Anterior cingulate cortex (tissue), 58 donors: ENCODE data around the gene CDC20B.
"Not testable (repeated sequence)": the region's sequence is repeated elsewhere in the genome, so short reads cannot be mapped to it uniquely, and the experiment has no call there.

Experiments
- DNase-seq, 58 donors: peaks; one replicate each; lab custom pipeline; 2025; lab: John Stamatoyannopoulos, UW

Gene CDC20B

DNA sequence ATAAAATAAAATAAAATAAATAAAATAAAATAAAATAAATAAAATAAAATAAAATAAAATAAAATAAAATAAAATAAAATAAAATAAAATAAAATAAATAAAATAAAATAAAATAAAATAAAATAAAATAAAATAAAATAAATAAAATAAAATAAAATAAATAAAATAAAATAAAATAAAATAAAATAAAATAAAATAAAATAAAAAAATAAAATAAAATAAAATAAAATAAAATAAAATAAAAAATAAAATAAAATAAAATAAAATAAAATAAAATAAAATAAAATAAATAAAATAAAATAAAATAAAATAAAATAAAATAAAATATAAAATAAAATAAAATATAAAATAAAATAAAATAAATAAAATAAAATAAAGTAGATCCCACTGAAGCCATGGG is 67.0 kb downstream of the CDC20B start:
- DNase-seq, result not testable (repeated sequence)

DNA sequence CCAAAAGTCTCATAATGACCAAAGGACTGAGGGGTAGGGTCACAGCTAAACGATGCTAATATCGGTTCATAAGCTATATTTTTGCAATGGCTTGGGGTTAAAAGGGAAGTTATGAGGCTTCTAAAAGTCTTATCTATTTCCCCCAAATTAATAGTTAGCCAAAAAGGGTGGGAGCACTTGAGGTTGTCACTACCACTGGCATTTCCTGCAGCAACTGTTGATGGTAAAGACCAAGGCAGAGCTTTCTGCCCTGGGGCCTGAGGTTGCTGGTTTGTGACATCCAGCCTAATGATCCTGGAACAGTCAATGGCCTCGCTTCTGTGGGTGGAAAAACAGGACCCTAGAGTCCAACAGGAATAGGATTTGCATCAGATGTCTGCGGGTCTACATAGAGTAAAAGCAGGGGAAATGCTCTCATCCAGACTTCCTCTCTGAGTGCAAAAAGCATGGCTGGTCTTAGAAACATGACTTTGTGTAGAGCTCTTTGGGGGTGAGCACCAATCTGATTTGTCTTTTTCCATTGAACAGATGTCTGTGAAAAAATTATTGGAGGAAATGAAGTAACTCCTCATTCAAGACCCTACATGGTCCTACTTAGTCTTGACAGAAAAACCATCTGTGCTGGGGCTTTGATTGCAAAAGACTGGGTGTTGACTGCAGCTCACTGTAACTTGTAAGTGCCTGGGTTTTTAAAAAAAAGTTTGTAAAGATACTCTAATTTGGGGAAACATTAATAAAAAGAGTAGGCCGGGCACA is 67.9 kb downstream of the CDC20B start:
- DNase-seq, result no peak

DNA sequence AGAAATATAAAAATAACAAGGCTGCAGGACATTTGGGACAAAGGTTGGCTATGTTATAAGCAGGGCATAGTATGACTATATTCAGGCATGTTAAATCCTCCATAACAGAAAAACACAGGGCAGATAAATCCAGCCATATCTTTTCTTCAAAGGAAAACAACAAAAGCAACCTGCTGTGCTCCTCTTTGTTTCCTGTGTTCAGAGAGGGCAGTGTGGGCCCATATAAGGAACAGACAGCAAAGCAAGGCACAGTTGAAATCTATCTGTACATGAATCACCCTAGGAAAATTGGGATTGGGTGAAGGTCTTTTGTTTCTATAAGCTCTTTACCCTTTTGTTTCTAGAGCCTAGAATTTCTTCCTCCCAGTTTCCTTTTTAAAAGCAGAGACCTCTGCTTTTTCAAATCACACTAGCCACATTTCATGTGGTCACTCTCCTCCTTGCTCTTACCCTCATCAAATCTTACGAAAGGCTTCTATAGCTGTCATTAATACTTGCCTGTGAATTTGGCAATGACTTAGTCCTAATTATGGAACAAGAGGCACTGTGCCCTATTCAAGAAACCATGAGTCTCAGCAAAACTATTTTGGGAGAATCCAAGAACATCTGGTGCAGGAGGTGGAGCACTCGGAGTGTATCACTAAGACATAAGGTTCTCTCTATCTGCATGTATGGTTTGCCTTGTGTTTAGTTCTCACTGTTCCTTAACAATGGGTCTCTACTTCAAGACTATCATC is 68.8 kb downstream of the CDC20B start:
- no peak for DNase-seq

DNA sequence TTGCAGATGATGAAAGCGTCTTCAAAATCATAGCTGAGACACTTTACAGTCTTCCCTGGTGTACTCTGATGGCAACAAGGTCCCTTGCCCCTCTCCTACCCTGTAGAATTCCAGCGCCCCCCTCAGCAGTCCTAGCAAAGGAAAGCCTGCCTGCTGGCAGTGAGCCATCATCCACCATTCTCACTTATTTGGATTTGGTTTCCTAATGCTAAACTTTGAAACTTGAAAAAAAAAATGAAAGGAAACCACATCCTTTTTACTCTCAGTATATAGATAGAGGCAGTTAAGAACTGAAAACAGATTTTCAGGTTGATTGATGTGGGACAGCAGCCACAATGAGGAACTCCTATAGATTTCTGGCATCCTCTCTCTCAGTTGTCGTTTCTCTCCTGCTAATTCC is 70.6 kb downstream of the CDC20B start, which contains the start of gene GZMA:
GZMA (plus strand) TSS at position 299 of the 400 bp plus-strand sequence; CDS start at position 336, 37 bp downstream.
- no peak for DNase-seq

DNA sequence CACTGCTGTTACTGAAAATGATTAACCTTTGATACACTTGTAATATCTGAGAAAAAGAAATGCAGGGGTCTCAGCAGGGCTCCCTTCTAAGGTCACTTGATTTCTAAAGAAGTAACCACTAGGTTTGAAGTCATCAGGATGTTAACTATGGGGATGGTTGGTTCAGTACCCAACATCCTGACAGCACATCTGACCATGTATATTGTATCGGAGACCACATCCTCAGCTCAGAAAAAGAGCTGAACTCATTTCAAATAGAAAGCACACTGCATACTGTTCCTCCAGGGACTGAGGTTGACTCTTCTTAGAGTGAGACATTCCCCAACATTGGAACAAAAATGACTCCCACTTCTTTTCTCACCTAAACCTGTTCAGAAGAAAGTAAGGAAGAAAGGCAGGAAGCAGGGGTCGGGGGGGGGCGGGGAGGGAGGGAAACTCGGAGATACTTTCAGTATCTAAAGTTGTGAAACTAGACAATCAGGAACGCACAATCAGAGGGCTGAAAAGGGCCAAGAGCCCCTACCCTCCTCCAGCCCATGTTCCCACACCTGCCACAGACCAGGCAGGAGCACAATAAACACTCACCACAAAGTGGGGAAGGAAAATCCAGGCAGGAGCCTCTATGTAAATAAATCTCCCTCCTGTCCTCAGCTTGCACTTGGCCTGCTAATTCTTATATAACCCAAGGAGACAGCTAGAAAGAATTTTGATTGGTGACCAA is 71.3 kb downstream of the CDC20B start:
- no peak for DNase-seq

DNA sequence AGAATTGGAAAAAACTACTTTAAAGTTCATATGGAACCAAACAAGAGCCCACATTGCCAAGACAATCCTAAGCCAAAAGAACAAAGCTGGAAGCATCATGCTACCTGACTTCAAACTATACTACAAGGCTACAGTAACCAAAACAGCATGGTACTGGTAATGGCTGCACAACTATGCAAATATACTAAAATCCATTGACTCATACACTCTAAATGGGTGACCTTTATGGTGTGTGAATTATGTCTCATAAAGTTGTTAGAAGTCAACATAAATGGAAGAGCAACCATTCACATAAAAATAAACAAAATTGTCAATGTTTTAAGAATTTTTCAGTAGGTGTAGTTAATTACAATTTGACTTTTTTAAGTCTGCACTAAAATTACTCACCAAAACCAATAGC is 71.8 kb downstream of the CDC20B start:
- not testable (repeated sequence) for DNase-seq

DNA sequence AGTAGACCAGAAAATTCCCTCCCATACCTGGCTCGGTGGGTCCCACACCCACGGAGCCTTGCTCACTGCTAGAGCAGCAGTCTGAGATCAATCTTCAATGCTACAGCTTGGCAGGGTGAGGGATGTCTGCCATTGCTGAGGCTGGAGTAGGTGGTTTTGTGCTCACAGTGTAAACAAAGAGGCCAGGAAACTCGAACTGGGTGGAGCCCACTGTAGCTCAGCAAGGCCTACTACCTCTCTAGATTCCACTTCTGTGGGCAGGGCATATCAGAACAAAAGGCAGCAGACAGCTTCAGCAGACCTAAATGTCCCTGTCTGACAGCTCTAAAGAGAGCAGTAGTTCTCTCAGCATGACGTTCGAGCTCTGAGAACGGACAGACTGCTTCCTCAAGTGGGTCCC is 76.1 kb downstream of the CDC20B start:
- DNase-seq, result no peak

DNA sequence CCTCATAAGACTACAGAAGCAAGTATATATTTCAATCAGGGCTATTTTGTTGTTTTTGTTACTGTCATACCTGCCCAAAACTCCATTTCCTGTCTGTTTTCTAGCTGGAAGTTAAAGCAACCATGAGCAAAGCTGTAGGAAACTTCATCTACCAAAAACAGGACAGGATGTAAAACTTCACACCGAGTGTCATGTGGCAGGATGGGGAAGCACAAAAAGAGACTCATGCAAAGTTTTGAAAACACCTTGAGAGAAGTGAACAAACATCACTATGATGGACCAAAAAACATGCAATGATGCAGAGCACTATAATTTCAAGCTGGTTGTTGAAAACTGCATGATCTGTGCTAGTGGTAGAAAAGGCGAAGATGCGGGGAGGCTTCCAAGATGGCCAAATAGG is 76.8 kb downstream of the CDC20B start:
- DNase-seq, result no peak

DNA sequence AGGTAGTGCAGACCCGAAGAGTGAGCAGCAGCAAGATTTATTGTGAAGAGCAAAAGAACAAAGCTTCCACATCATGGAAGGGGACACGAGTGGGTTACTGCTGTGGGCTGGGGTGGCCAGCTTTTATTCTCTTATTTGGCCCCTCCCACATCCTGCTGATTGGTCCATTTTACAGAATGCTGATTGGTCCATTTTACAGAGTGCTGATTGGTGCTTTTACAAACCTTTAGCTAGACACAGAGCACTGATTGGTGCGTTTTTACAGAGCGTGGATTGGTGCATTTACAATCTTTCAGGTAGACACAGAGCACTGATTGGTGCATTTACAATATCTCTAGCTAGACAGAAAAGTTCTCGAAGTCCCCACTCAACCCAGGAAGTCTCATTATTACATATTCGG is 82.0 kb downstream of the CDC20B start:
- DNase-seq, result not testable (repeated sequence)

DNA sequence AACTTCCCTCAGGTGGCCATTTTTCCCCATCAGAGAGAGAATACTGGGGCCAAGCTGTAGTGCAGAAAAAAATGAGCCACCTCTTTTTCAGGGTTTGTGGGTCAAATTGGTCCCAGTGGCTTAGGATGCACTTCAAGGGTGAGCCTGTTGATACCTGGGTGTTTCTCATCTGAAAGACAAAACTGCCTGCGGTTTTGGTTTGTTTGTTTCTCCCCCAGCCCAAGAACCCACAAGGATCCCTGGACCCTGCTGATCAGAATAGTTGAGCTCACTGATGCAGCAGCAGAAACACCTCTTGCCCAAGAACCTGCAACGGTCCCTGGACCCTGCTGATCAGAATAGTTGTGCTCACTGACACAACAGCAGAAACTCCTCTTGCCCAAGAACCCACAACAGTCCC is 83.7 kb downstream of the CDC20B start:
- not testable (repeated sequence) for DNase-seq

DNA sequence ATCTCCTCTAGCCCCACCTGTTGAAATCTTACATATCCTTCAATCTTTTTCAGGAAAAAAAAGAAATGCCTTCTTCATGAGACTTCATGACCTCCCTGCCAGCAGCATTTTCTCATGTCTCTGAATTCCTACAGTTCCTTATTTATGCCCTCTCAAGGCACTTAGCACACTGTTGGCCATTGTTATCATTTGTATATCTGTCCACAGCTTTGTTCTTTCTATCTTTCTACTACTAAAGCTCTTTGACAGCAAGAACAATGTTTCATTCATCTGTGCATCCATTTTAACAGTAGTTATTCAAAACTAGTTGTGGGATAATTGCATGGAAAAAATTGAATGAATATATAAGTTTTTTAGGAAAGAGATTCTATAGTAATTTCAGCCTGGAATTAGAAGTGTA is 91.4 kb downstream of the CDC20B start:
- no peak for DNase-seq

DNA sequence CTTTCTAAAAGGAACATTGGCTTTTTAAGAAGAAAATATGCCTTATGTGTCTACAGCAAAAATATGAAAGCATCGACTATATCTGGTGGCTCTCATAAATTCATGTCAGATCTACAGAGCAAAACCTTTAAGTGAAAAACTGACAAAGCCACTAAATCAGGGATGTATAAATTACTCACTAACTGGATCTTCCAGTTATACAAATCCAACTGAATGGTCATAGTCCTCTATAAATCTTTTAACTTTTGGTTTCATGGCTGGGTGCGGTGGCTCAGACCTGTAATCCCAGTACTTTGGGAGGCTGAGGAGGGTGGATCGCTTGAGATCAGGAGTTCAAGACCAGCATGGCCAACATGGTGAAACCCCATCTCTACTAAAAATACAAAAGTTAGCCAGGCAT is 99.8 kb downstream of the CDC20B start:
- DNase-seq, result no peak

DNA sequence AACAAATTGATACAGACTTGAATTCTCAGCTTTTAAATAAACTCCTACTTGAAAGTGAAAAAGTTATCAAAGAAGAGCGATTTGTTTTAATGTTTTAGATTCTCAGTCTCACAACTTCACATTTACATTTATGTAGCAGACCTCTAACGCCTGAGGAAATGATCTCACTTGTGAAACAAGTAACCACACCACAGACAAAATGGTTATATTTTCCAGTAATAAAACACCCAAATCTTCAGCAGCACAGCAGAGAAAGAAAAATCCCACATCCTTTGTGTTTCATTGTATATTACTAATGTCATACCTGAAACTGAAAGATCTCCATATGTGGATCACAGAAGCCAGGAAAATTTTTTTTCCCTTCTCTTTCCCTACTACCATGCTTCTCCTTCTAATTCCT is 100.3 kb downstream of the CDC20B start:
- DNase-seq, result no peak

DNA sequence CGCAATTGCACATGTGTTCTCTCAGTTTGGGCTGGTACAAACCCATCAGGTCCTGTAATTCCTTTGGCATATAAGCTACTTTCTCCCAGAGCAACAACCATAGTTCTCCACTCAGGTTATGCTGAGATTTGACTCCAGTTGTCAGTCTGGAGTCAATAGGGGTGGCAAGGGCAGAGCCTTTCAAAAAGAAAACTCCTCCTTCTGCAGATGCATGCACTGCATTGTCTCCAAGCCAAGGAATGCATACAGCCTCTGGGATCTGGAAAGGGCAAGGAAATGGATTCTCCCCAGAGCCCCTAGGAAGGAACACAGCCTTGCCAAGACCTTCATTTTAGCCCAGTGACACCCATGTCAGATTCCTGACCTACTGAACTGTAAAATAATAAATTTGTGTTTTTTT is 101.6 kb downstream of the CDC20B start:
- DNase-seq, result no peak

DNA sequence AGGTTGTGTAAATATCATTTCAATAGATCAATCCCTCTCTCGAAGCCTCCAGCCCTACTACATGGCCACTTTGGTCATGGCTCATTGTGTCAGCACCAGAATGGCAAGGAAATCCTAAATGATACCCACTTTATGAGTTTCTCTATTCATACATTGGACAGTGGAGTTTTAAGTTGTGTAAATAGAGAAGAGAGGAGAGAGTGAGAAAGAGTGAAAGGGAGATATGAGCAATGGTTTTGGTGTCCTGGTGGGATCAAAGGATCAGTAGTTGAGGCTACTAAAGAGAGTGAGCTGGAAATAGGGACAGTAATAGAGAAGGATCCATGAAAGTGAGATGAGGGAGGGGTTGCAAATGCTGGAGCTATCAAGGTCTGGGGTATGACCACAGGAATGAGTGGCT is 102.0 kb downstream of the CDC20B start:
- DNase-seq, result no peak

DNA sequence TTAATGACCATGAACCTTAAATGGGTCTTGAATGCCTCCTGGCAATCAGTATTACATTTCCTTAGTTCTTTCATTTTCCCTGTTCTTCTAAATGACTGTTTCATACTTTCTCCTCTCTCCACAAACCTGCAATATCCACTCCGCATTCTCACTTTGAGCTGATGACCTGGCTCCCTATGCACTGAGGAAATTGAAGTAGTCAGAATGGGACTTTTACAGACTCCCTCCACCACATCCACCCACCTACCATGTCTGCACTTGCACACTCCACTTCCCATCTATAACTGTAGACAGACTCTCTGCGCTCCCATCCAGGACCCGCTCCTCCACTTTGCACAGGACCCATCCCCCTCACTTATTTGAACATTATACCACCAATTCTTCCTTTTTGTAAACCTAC is 106.7 kb downstream of the CDC20B start:
- no peak for DNase-seq

DNA sequence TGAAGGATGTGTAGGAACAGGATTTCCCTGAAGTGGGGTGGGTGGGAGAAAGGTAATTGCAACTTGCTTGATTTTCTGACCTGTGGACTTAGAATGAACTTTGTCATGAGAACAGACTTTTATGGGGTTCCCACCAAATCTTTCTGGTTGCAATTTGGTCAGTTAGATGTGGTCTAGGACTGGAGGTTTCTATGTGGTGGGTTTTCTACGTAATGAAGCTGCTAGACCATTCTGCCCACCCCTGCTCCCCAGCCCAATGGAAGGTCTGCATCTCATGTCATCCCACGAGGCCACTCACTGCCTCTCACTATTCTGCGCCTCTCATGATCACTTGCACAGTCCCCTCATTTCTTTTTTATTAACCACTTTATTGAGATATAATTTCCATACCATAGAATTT is 108.5 kb downstream of the CDC20B start:
- DNase-seq, result no peak

DNA sequence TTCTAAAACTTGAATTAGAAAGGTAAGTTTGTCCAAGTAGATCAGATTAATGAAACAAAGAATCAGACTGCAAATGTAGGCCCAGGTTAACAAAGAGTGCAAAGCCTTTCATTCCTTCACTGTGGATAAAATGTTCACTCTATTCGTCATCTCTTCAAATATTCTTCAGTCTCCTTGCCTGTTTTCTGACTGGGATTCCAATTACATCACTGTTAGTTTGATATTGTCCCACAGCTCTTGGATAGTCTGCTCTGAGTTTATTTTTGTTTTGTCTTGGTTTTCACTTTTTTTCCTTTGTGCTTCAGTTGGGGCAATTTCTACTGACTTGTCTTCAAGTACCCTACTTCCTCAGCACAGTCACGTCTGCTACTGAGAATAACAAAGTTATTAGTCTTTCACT is 109.1 kb downstream of the CDC20B start:
- DNase-seq, result no peak

DNA sequence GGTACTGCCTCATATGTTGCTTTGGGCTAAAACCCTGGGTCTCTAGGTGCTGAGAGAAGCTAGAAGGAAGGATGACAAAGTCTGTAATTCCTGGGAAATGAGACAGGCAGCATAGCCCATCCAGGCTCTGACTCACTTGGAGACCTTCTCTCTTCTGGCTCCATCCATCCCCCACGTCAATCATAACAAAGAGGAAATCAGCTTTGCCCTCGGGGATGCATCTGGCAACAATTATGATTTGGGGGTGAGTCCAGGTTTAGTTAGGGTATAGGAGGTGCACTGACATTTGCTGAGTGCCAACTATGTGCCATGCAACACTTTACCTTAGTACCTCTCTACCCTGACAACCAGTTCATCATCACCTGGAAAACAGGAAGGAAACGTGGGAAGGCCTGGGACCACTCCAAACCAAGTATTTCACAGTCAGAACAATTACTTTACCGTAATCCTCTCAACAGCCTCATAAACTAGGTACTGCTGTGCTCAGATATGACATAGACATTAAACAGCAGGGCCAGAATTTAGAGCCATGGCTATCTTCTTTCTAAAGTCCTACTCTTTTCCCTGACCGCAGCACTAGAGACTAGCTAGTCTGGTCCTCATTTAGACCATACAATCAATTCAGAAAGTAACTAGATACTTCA is 109.6 kb downstream of the CDC20B start:
- DNase-seq, result no peak
